Islet of Langerhans (tissue), 1 donor: ENCODE results near the gene COMMD10.
"Not testable (repeated sequence)": the region's sequence is repeated elsewhere in the genome, so short reads cannot be mapped to it uniquely, and the experiment has no call there.

Experiments used
- FAIRE-seq: peaks from one replicate; lab custom pipeline; 2011; peaks lifted over from hg19 to GRCh38; lab: Jason Lieb, UNC

COMMD10 gene

GRCh38 chr5:116084871-116085715, at the start of gene COMMD10:
TSS of gene COMMD10 (plus strand) at chr5:116085025.
- peak; percentile 83 for FAIRE-seq

- FAIRE-seq: no peak
Observed at GRCh38 chr5:116035123-116035522, 49.7 kb upstream of the COMMD10 start.

GRCh38 chr5:116037236-116037822, 47.5 kb upstream of the COMMD10 start:
- FAIRE-seq: no peak

- FAIRE-seq: no peak
Observed at GRCh38 chr5:116038817-116039216, 46.0 kb upstream of the COMMD10 start.

- no peak for FAIRE-seq
Observed at GRCh38 chr5:116042375-116042774, 42.5 kb upstream of the COMMD10 start.

- no peak for FAIRE-seq
Observed at GRCh38 chr5:116044073-116044472, 40.8 kb upstream of the COMMD10 start.

GRCh38 chr5:116045821-116046220, 39.0 kb upstream of the COMMD10 start:
- no peak for FAIRE-seq

GRCh38 chr5:116046261-116046660, 38.6 kb upstream of the COMMD10 start:
- FAIRE-seq: no peak

- FAIRE-seq: no peak
Observed at GRCh38 chr5:116046823-116047222, 38.0 kb upstream of the COMMD10 start.

GRCh38 chr5:116058346-116058936, 26.4 kb upstream of the COMMD10 start:
- no peak for FAIRE-seq

- no peak for FAIRE-seq
Observed at GRCh38 chr5:116062352-116062751, 22.5 kb upstream of the COMMD10 start.

- FAIRE-seq: no peak
Observed at GRCh38 chr5:116063950-116064349, 20.9 kb upstream of the COMMD10 start.

GRCh38 chr5:116068028-116068632, 16.7 kb upstream of the COMMD10 start:
- FAIRE-seq: peak; percentile 94

GRCh38 chr5:116071211-116071610, 13.6 kb upstream of the COMMD10 start:
- FAIRE-seq: no peak

GRCh38 chr5:116075191-116075831, 9.5 kb upstream of the COMMD10 start:
- FAIRE-seq: no peak

GRCh38 chr5:116076496-116076895, 8.3 kb upstream of the COMMD10 start:
- FAIRE-seq: no peak

- no peak for FAIRE-seq
Observed at GRCh38 chr5:116078199-116078598, 6.6 kb upstream of the COMMD10 start.

GRCh38 chr5:116084287-116084691, 536 bp upstream of the COMMD10 start:
- no peak for FAIRE-seq

GRCh38 chr5:116086309-116086708, 1.5 kb downstream of the COMMD10 start:
- not testable (repeated sequence) for FAIRE-seq

GRCh38 chr5:116088062-116088461, 3.2 kb downstream of the COMMD10 start:
- FAIRE-seq: no peak

- no peak for FAIRE-seq
Observed at GRCh38 chr5:116090302-116090701, 5.5 kb downstream of the COMMD10 start.

GRCh38 chr5:116091416-116091815, 6.6 kb downstream of the COMMD10 start:
- no peak for FAIRE-seq
